NCI-H2196 treated with DMSO at 0.1 percent for 48 hours (cell line): ENCODE measurements around the gene QPRT.
A peak's percentile ranks its signal among the peaks of the same experiment; 100 is the strongest.
"Not testable (repeated sequence)": the region's sequence is repeated elsewhere in the genome, so short reads cannot be mapped to it uniquely, and the experiment has no call there.

Experiments used
- DNase-seq: peaks from one replicate; lab custom pipeline; 2025; ENCODE audit not compliant: unreplicated experiment; lab: John Stamatoyannopoulos, UW

The QPRT gene

DNA sequence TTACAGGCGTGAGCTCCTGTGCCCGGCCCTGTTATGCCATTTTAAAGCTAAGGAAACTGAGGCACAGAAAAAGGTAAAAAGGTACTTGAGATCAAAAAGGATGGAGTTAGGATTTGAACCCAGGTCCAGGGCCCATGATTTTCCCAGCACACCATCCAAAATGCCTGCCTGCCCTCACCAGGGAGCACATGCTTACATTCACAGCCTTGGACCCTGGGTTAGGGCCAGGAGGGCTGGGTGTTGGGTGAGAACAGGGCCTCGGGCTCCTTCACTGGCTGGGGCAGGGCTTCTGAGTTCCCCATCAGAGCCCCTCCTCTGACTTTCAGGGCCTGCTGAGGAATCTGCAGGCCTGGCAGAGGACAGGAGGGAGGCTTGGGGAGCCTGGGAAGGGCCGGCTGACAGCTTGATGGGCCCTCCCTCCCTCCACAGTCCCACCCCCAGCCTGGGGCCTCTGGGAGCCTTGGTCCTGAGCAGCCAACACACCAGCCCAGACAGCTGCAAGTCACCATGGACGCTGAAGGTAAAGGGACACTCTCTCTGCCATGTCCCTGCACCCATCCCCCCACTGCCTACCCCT is at the start of gene QPRT:
Gene QPRT (plus strand): TSS at position 490 of the 577 bp plus-strand sequence. CDS start 18 bp downstream, at position 508.
- no peak for DNase-seq

DNA sequence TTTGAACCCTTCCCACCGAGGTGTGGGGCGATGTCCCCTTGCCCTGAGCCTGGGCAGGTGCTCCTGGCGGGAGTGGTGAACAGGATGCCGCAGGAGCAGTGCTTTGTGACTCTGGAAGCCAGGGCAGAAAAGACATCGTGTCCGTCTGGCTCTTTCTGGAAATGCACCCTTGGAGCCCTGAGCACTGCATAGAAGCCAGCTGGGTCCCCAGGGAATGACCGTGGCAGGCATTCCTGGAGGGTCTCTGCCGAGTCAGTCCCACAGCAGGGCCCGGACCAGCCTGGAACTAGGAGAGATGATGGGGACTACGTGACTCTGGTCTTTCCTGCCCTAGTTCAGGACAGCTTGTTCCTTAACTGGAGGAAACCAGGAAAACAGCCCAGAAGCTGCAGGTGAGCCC is 49.7 kb upstream of the QPRT start:
- not testable (repeated sequence) for DNase-seq

DNA sequence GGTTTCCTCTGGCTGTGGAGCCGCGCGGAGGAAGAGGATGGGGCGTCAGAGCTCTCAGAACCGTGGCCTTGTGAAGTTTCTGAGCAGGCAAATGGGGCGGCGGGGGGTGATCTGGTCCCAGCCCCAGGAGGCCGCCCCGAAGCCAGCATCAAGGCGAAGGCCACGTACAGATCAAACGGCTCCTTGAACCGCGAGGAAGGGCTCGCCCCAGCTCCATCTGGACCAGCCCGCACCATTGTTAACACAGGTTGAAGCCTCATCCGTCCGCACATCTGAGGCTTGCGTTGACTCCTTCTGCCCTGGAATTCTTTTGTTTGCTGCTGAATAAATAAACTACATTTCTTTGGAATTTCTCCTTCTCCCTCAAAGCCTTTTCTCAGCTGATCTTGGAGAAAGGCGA is 47.3 kb upstream of the QPRT start:
- DNase-seq, result not testable (repeated sequence)

DNA sequence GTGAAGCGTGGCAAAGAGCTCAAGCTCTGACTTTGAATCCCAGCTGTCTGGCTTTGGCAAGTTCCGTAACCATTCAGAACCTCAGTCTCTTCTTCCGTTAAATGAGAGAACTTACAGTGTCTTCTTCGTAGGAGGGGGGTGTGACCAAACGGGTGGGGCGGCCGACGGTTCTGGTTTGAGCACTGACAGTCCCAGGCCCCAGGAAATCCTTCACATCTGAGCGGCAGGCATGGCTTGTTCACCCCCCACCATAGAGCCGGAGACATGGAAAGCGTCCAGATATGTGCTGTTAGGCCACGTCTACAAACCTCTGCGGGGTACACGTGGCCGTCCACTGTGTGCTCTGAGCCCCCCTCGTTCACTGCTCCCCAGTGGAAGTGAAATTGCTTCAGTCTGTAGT is 43.1 kb upstream of the QPRT start:
- DNase-seq, result not testable (repeated sequence)

DNA sequence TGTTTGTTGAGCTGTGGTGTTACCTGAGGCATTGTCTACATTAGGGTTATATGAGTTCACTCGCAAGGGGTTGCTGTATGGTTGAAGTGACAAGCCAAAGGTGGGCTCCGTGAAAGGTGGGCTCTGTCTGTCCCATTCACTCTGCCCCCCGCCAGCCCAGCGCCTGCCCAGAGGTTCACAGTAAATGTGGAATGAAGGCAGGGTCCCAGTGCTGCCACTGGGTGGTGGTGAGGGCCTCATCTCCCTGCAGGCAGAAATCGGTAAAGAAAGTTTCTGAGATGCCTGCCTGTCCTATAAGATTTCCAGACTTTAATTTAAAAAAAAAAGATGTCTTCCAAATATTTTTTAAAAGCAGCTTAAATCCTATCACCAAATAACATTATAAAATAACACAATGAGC is 42.6 kb upstream of the QPRT start:
- not testable (repeated sequence) for DNase-seq

DNA sequence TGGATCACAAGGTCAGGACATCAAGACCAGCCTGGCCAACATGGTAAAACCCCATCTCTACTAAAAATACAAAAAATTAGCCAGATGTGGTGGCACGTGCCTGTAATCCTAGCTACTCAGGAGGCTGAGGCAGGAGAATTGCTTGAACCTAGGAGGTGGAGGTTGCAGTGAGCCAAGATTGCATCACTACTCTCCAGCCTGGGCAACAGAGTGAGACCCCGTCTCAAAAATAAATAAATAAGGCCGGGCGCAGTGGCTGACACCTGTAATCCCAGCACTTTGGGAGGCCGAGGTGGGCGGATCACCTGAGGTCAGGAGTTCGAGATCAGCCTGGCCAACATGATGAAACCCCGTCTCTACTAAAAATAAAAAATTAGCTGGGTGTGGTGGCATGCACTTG is 40.2 kb upstream of the QPRT start:
- DNase-seq, result not testable (repeated sequence)

DNA sequence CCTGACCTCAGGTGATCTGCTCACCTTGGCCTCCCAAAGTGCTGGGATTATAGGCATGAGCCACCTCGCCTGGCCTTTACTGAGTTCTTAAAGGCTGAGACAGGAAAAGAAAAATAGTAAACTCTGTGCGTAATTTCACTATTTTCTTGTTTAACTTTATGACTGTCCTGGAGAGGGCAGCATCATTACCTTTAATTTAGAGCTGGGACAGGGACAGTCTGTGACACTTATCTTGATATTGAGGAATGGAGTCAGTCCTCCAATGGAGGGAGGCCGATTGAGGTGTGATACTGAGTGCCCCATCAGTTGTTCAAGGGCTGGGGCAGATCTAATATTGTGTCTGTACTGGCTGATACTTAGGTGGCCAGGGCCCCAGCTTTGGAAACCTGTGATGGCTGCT is 37.4 kb upstream of the QPRT start:
- DNase-seq, result no peak

DNA sequence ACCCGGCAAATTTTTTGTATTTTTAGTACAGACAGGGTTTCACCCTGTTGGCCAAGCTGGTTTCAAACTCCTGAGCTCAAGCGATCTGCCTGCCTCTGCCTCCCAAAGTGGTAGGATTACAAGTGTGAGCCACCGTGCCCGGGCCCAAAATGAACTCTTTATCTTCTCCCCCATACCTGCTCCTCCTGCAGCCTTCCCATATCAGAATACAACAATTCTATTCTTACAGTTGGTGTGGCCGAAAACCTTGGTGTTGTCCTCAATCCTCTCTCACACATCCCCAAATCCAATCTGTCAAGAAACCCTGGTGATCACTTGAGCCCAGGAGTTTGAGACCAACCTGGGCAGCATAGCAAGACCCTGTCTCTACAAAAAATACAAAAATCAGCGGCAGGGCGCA is 35.4 kb upstream of the QPRT start:
- no peak for DNase-seq

DNA sequence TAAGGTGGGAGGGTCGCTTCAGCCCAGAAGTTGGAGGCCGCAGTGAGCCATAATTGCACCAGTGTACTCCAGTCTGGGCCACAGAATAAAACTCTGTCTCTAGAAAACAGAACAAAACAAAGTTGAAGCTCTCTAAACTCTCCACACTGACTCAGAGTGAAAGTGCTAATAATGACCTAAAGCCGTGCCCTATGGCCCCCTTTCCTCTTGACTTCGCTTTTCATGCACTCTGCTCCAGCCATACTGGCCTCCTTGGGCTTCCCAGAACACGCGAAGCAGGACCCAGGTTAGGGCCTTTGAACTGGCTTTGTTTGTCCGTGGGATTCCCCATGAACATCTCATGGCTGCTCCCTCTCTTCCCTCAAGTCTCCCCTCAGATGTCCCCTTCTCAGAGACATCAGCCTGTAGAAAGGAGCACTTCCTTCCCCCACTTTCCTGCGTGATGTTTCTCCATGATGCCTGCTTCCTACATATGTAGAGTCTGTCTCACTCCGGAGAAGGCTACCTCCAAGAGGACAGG is 34.6 kb upstream of the QPRT start:
- DNase-seq, result no peak

DNA sequence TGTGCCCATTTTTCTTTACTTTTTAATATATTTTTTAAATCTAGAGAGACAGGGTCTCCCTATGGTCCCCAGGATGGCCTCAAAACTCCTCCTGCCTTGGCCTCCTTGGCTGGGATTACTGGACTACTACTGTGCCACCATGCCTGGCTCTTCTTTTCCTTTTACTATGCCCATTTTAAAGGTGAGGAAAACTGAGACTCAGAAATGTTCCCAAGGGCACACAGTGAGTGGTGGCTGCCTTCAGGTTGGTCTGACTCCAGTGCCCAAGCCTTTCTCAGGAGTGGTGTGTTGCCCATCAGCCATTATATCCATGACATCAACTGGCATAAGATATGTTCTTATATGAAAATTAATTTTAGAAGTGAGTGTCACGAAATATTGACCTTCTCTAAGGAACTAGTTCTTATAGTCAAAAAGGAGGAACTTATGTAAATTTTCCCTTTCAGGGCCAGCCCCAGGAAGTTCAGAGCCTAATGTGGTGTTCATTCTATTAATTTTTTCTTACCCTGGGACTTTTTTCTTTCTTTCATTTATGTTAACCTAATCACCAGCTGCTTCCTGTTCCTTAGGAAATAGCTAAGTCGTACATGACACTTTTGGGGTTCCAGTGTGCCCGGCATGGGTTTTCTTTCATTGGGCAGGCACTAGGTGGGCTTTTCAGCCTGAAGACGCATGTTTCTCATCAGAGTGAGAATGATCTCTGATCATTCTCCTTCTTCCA is 33.8 kb upstream of the QPRT start:
- DNase-seq, result no peak

DNA sequence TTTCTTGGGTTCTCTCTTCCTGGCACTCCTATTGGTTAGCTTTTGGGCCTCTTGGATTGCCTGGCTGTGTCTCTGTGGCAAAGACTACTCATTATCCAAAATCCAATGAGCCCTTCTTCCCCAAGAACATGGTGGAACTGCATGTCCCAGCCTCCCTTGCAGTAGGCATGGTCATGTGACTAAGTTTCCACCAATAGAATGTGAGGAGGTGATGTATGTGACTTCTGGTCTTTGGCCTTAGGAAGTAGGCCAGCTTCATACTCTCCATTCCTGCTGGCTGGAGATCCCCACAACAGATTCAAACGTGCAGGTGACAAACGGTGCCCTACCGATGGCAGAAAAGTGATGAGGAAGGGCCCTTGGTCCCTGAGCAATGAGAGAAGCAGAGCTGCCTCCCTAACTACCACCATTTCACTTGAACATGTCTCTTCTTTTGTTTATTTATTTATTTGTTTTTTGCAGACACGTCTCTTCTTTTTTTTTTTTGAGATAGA is 33.2 kb upstream of the QPRT start:
- peak; percentile 4 for DNase-seq

DNA sequence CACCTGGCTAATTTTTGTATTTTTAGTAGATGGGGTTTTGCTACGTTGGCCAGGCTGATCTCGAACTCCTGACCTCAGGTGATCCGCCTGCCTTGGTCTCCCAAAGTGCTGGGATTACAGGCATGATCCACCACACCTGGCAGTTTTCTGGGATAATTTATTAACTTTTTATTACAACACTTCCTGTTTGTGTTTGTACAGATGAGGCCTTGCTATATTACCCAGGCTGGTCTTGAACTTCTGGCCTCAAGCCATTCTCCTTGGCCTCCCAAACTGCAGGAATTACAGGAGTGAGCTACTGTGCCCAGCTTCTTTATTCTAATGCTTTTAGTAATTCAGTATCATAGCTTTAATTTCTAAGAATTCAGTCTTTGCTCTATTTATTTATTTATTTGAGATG is 32.0 kb upstream of the QPRT start:
- no peak for DNase-seq

DNA sequence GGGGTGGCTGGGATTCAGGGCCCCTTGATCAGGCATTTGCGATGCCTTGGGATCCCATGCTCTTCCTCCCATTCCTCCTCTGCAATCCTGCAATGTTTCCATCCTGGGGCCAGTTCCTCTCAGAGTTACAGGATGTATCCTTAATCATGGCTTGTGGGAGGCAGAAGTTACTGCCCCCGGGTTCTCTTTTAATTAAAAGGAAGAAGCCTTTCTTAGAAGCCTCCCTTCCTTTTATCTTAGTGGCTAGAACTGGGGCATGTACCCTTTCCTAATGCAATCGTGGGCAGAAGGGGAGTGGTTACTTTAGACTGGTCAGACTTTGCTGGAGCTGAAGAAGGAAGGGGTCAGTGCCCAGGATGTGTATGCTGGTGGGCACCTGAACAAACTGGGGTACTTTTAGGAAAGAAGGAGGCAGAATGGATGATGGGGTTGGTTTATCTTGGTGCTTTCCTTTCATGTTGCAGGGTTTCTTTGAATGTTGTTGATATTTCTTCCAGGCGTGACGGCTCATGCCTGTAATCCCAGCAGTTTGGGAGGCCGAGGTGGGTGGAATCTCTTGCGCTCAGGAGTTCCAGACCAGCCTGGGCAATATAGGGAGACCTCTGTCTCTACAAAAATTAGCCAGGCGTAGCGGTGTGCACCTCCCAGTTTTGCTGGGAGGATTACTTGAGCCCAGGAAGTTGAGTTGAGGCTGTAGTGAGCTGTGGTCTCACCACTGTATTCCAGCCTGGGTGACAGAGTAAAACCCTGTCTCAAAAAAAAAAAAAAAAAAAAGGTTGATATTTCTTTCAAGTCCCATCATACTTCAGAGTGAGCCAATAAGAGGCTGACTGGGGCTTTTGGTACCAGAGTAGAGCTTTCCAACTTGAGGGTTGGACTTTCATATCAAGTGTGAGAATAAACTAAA is 29.1 kb upstream of the QPRT start:
- DNase-seq, result no peak

DNA sequence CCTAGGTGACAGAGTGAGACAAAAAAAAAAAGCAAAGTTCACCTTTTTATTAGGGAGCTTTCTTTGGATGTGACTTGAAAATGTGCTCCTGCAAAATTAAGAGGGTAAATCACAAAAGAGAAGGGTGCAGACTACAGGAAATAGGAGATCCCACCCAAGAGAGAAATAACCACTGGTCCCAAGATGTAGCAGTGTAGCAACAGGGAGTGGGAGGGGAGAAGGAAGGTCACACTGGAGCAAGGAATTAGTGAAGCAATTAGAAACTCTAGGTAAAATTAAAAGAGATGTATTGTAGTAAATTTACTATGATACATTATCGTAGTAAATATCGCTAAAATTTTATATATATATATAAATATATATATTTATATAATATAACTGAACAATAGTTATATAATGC is 28.2 kb upstream of the QPRT start:
- DNase-seq, result no peak

DNA sequence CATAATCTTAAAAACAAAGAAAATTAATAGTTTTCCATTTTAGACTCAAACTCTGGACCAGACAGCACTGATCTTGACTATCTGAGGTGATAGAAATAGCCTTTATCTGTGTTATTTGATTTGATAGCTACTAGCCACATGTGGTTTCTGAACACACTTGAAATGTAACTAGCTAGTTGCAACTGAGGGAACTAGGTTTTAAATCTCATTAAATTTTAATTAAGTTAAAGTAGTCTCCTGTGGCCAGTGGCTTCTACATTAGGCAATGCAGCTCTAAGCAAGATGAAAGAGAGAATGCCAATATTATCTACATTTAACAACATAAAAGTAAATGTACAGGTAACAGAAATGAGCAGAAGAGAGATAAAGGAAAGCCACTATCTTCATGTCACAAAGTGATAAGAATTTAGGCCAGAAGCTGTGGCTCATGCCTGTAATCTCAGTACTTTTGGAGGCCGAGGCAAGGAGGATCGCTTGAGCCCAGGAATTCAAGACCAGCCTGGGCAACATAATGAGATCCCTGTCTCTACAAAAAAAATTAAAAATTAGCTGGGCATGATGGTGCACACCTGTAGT is 27.1 kb upstream of the QPRT start:
- no peak for DNase-seq

DNA sequence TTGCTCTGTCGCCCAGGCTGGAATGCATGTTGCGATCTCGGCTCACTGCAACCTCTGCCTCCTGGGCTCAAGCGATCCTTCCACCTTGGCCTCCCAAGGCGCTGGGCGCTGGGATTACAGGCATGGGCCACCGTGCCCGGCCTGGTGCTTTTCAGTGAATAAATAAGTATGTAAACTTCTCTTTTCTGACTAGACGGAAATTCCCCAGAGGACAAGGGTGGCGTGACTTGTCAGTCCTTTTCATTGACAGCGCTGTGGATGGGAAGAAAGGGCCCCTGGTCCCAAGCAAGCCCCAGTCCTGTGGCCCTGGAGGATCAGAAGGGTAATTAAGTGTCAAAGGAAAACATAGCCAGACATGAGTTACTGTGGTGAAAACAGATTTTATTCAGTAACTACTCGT is 25.5 kb upstream of the QPRT start:
- DNase-seq, result no peak

DNA sequence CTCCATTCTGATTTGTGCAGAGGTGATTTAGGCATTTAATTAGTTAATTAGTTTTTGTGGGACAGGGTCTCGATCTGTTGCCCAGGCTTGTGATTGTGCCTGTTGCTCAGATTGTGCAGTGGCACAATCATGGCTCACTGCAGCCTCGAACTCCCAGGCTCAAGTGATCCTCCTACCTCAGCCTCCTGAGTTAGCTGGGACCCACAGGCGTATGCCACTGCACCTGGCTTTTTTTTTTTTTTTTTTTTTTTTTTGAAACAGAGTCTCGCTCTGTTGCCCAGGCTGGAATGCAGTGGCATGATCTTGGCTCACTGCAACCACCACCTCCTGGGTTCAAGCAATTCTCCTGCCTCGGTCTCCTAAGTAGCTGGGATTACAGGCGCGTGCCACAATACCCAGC is 25.1 kb upstream of the QPRT start:
- not testable (repeated sequence) for DNase-seq

DNA sequence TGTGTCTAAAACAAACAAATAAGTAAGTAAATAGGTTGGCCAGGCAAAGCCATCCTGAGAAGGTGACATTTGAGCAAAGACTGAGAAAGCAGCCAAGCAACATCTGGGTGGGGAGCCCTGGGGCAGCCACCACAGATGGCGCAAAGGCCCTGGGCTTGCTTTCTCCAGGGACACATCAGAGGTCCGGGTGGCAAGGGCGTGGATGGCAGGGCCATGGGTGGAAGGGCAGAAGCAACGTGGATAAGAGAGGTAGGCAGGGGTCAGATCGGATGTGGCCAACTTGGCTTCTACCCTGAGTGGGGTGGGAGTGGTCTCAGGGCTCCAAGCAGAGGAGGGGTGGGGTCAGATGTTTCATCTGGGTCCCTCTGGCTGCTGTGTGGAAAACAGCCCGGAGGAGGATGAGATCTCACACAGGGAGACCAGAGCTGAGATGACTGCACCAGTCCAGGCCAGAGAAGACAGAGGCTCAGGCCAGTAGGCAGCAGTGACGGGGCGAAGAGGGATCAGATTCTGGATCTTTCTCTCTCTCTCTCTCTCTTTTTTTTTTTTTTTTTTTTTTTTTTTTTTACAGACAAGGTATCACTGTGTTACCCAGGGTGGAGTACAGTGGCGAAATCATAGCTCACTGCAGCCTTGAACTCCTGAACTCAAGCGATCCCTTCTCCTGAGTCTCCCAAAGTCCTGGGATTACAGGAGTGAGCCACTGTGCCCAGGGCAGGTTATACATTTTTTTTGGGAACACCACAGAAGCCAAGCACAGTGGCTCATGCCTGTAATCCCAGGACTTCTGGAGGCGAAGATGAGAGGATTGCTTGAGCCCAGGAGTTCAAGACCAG is 22.1 kb upstream of the QPRT start:
- no peak for DNase-seq

DNA sequence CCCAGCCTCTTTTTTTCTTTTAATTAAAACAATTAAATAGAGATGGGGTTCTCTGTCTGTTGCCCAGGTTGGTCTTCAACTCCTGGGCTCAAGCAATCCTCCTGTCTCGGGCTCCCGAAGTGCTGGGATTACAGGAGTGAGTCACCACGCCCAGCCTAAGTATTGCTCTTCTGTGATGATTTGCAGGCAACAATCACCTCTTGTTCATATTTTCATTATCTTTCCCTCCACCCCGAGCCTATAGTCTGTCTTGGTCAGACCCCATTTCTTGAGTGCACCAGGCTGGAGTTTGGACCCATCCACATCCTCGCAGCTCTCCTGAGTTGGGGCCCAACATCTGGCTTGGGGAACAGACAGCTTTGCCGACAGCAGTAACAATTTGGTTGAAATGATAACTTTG is 20.3 kb upstream of the QPRT start:
- no peak for DNase-seq

DNA sequence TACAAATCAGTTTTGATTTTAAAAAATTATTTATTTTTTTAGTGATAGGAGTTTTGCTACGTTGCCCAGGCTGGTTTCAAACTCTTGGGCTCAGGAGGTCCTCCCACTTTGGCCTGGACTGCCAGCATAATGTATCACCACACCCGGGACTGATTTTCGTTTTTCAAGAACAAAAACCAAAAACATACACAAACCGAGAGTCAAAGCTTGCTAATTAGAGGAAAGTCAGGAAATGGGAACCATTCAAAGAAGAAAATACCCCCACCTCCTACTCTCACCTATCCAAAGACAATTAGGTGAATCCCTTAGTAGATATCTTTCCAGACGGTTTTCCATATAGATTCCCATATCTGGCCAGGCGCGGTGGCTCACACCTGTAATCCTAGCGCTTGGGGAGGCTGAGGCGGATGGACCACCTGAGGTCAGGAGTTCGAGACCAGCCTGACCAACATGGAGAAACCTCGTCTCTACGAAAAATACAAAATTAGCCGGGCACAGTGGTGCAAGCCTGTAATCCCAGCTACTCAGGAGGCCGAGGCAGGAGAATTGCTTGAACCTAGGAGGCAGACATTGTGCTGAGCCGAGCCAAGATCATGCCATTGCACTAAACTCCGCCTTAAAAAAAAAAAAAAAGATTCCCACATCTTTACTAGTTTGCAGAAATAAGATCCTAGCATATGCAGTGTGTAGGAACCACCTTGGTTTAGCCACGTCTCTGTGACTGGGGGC is 16.8 kb upstream of the QPRT start:
- DNase-seq, result no peak
